ENCODE measurements around the gene GPC6. TPM values are rescaled to one million over a fixed set of nuclear protein-coding genes. Genes with fewer than 3 reads are reported as not detected.

GPC6 gene
- total RNA-seq, 2 donors from 2014 or later: 3.4 to 5.3 TPM

DNA sequence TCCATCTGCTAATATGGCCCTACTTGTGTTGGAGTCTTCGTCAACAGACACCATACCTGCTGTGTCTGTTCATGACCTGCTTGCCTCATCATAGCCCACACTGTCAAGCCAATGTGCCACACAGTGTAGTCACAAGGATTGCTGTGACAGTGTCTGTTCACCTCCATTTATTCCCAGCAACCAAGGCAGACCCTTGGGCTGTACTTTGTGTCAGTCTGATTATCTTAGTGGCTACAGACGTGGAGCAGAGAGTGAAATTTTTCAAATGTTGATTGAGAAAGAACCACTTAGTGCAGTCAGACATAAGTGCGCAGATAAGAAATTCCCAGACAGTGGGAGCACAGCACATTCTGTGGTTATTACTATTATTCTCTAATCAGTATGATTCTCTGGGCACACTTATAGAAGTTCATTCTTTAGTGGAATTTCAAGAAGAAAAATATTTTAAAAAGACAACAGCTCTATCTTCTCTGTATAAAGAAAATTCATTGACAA, 184.6 kb downstream of the GPC6 start:
- Histone ChIP-seq H3K9me3 (no peaks in the 10 kb centered on the region), H3K27ac (no peak overlapping the region), H3K27me3 (replicated peaks; ENCODE audit: insufficient read depth) (no peaks in the 10 kb centered on the region), H3K4me3 (no peak overlapping the region), H3K36me3 (no peaks in the 10 kb centered on the region), H3K4me1 (replicated peaks) (no peaks in the 10 kb centered on the region)
- DNase-seq (ENCODE audit: low spot score): no peak
- 92% methylated on average over 3 of the region's 3 CpGs for WGBS
- TF ChIP-seq POLR2AphosphoS5 (IDR thresholded peaks at IDR 0.05) (no peak), POLR2A (IDR thresholded peaks at IDR 0.05) (no peak)
- TF ChIP-seq, protein P1, sequence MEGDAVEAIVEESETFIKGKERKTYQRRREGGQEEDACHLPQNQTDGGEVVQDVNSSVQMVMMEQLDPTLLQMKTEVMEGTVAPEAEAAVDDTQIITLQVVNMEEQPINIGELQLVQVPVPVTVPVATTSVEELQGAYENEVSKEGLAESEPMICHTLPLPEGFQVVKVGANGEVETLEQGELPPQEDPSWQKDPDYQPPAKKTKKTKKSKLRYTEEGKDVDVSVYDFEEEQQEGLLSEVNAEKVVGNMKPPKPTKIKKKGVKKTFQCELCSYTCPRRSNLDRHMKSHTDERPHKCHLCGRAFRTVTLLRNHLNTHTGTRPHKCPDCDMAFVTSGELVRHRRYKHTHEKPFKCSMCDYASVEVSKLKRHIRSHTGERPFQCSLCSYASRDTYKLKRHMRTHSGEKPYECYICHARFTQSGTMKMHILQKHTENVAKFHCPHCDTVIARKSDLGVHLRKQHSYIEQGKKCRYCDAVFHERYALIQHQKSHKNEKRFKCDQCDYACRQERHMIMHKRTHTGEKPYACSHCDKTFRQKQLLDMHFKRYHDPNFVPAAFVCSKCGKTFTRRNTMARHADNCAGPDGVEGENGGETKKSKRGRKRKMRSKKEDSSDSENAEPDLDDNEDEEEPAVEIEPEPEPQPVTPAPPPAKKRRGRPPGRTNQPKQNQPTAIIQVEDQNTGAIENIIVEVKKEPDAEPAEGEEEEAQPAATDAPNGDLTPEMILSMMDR (IDR thresholded peaks at IDR 0.05): no peak
- intact Hi-C loops (cut with DNase I): no loop called here

DNA sequence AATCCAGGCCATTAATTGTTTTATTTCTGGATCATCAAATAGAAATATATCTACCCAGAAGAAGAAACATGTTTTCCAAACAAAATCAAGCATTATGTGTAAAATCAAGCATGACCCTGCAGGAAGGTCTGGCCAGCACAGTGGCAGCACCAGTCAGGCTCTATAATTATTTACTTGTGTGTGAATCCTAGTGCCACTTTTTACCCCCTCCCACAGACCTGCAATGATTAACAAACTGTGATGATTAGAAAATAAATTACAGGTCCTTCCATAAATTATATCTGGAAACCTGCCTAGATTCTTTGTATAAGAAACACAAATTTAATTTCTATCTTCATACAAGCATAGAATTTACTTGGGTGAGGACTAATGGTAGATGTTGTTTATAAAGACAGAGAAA, 186.1 kb downstream of the GPC6 start:
- intact Hi-C loops (cut with DNase I): no loop called here
- H3K4me3 ChIP-seq: no peak overlapping the region
- no peak for DNase-seq (ENCODE audit: low spot score)
- H3K36me3 ChIP-seq: no peaks in the 10 kb centered on the region
- H3K4me1 ChIP-seq (replicated peaks): no peaks in the 10 kb centered on the region
- H3K27ac ChIP-seq: no peak overlapping the region
- no peaks in the 10 kb centered on the region for H3K9me3 ChIP-seq
- no peaks in the 10 kb centered on the region for H3K27me3 ChIP-seq (replicated peaks; ENCODE audit: insufficient read depth)
- TF ChIP-seq, protein P1 (IDR thresholded peaks at IDR 0.05): no peak
- TF ChIP-seq POLR2AphosphoS5 (IDR thresholded peaks at IDR 0.05) (no peak), POLR2A (IDR thresholded peaks at IDR 0.05) (no peak)

DNA sequence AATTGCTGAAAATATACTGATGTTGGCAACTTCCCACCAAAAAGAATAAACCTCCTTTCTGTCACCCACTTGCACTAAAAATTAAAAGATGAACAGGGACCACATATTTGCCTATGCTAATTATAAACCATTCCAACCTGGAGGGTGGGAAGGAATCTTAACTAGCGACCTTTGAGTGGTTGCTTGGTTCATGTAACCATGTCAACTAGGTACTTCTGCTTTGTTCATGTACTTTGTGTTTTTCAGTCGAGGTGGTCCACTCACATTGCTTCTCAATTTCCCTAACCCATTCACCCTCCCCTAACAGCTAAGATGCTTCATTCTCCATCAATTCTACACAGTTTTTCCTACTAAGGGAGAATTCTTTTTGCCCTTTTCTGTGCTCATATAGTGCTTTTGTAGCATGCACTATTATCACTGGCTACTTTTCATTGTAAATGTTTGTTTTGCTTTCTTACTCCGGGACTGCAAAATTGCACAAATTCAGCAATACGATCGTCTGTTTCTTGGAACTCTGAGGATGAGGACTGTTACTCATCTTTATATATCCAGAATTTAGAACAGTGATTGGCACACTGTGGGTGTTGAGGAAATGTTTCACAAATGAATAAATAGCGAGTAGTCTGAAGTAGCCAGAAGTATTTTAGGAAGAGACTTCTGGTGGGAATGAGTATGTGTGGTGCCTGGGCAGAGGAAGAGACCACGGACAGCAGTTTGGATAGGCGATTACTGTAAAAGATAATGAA, 187.5 kb downstream of the GPC6 start:
- Histone ChIP-seq H3K4me1 (replicated peaks) (no peaks in the 10 kb centered on the region), H3K9me3 (no peaks in the 10 kb centered on the region), H3K27ac (no peak overlapping the region), H3K4me3 (no peak overlapping the region), H3K27me3 (replicated peaks; ENCODE audit: insufficient read depth) (no peaks in the 10 kb centered on the region), H3K36me3 (no peaks in the 10 kb centered on the region)
- no peak for DNase-seq (ENCODE audit: low spot score)
- TF ChIP-seq POLR2A (IDR thresholded peaks at IDR 0.05) (no peak), POLR2AphosphoS5 (IDR thresholded peaks at IDR 0.05) (no peak)
- TF ChIP-seq, protein P1 (IDR thresholded peaks at IDR 0.05): no peak
- WGBS: 59% methylated on average over 8 of the region's 8 CpGs
- intact Hi-C loops (cut with DNase I): no loop called here

DNA sequence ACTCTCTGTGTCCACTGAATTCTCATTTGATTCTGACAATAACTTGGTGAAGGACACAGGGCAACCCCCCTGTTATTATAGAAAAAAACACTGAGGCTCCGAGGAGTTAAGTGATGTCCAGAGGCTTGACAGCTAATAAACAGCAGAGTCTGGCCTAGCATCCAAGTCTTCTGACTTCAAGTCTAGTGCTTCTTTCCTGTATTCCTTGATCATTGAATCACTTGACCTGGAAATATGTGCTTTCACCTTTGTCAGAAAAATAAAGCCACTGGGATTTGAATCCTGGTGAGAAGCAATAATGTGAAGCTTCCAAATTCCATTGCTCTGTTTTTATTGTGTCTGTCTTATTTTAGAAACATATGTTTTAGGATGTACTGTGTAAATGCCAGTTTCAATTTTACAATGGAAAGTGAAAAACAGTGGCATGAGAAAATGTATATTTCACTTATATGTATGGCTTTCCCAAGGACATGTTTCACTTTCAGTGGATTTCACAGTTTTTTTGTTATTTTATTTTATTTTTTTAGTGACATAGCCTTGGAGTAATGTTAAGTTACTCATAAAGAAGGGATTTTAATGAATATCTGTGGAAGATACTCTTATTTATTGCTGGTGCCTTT, 190.2 kb downstream of the GPC6 start:
- H3K27ac ChIP-seq: no peak overlapping the region
- H3K4me1 ChIP-seq (replicated peaks): no peaks in the 10 kb centered on the region
- H3K9me3 ChIP-seq: no peaks in the 10 kb centered on the region
- no peak overlapping the region for H3K4me3 ChIP-seq
- intact Hi-C loops (cut with DNase I): no loop called here
- H3K27me3 ChIP-seq (replicated peaks; ENCODE audit: insufficient read depth): no peaks in the 10 kb centered on the region
- 35% methylated on average over 1 of the region's 1 CpG for WGBS
- DNase-seq (ENCODE audit: low spot score): no peak
- H3K36me3 ChIP-seq: no peaks in the 10 kb centered on the region
- TF ChIP-seq POLR2A (IDR thresholded peaks at IDR 0.05) (no peak), POLR2AphosphoS5 (IDR thresholded peaks at IDR 0.05) (no peak)

DNA sequence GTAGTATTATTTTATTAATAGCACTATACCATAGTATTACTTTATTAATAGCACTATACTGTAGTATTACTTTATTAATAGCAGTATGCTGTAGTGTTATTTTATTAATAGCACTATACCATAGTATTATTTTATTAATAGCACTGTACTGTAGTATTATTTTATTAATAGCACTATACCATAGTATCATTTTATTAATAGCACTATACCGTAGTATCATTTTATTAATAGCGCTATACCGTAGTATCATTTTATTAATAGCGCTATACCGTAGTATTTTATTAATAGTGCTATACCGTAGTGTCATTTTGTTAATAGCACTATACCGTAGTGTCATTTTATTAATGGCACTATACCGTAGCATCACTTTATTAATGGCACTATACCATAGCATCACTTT, 191.8 kb downstream of the GPC6 start:
- TF ChIP-seq POLR2AphosphoS5 (IDR thresholded peaks at IDR 0.05): no peak
- TF ChIP-seq, protein P1 (IDR thresholded peaks at IDR 0.05): no peak
- TF ChIP-seq POLR2A (IDR thresholded peaks at IDR 0.05): no peak
- no peak for DNase-seq (ENCODE audit: low spot score)
- 95% methylated on average over 8 of the region's 8 CpGs for WGBS
- intact Hi-C loops (cut with DNase I): no loop called here
- H3K9me3 ChIP-seq: no peaks in the 10 kb centered on the region
- H3K4me1 ChIP-seq (replicated peaks): no peaks in the 10 kb centered on the region
- H3K27me3 ChIP-seq (replicated peaks; ENCODE audit: insufficient read depth): no peaks in the 10 kb centered on the region
- H3K36me3 ChIP-seq: no peaks in the 10 kb centered on the region
- H3K27ac ChIP-seq: no peak overlapping the region
- H3K4me3 ChIP-seq: no peak overlapping the region
